ENCODE results near the gene ADCY5.

ADCY5 gene

GRCh38 chr3:123299581-123299980 lies 149.3 kb downstream of the ADCY5 start:
- H3K9ac ChIP-seq (ENCODE audit: insufficient read length, low read depth), result no peak overlapping the region
- H3K9me3 ChIP-seq (ENCODE audit: insufficient read depth, low read length), result no peaks in the 10 kb centered on the region
- no peak overlapping the region for H3K4me3 ChIP-seq (ENCODE audit: insufficient read length, low read depth)
- no peaks in the 10 kb centered on the region for H3K27me3 ChIP-seq (ENCODE audit: insufficient read depth, insufficient read length)
- no peaks in the 10 kb centered on the region for H3K36me3 ChIP-seq (ENCODE audit: insufficient read depth, insufficient read length, low read length)
- H3K4me1 ChIP-seq (ENCODE audit: insufficient read depth, insufficient read length), result peaks cover 2% of the 10 kb centered on the region
- DNase-seq (ENCODE audit: low read depth, low spot score), result no peak
- no peak for TF ChIP-seq ZNF274 (IDR thresholded peaks at IDR 0.05; ENCODE audit: low read depth, low read length)
- no peak for TF ChIP-seq SUZ12 (IDR thresholded peaks at IDR 0.05; ENCODE audit: extremely low read depth, insufficient read depth, insufficient read length)
- no peak for TF ChIP-seq YY1 (IDR thresholded peaks at IDR 0.05; ENCODE audit: insufficient read depth, insufficient read length)

GRCh38 chr3:123298903-123299302 lies 150.0 kb downstream of the ADCY5 start:
- Histone ChIP-seq H3K36me3 (ENCODE audit: insufficient read depth, insufficient read length, low read length) (no peaks in the 10 kb centered on the region), H3K4me1 (ENCODE audit: insufficient read depth, insufficient read length) (peaks cover 2% of the 10 kb centered on the region), H3K4me3 (ENCODE audit: insufficient read length, low read depth) (no peak overlapping the region), H3K9ac (ENCODE audit: insufficient read length, low read depth) (no peak overlapping the region), H3K9me3 (ENCODE audit: insufficient read depth, low read length) (no peaks in the 10 kb centered on the region), H3K27me3 (ENCODE audit: insufficient read depth, insufficient read length) (no peaks in the 10 kb centered on the region)
- TF ChIP-seq ZNF274 (IDR thresholded peaks at IDR 0.05; ENCODE audit: low read depth, low read length) (no peak), SUZ12 (IDR thresholded peaks at IDR 0.05; ENCODE audit: extremely low read depth, insufficient read depth, insufficient read length) (no peak), YY1 (IDR thresholded peaks at IDR 0.05; ENCODE audit: insufficient read depth, insufficient read length) (no peak)
- DNase-seq (ENCODE audit: low read depth, low spot score), result no peak

GRCh38 chr3:123297627-123297899 lies 151.3 kb downstream of the ADCY5 start:
- Histone ChIP-seq H3K9me3 (ENCODE audit: insufficient read depth, low read length) (no peaks in the 10 kb centered on the region), H3K4me1 (ENCODE audit: insufficient read depth, insufficient read length) (peaks cover 2% of the 10 kb centered on the region), H3K4me3 (ENCODE audit: insufficient read length, low read depth) (no peak overlapping the region), H3K36me3 (ENCODE audit: insufficient read depth, insufficient read length, low read length) (no peaks in the 10 kb centered on the region), H3K9ac (ENCODE audit: insufficient read length, low read depth) (no peak overlapping the region), H3K27me3 (ENCODE audit: insufficient read depth, insufficient read length) (no peaks in the 10 kb centered on the region)
- no peak for DNase-seq (ENCODE audit: low read depth, low spot score)
- TF ChIP-seq SUZ12 (IDR thresholded peaks at IDR 0.05; ENCODE audit: extremely low read depth, insufficient read depth, insufficient read length), result no peak
- TF ChIP-seq YY1 (IDR thresholded peaks at IDR 0.05; ENCODE audit: insufficient read depth, insufficient read length), result no peak
- TF ChIP-seq ZNF274 (IDR thresholded peaks at IDR 0.05; ENCODE audit: low read depth, low read length), result no peak

GRCh38 chr3:123296836-123297626 lies 151.9 kb downstream of the ADCY5 start:
- Histone ChIP-seq H3K9ac (ENCODE audit: insufficient read length, low read depth) (no peak overlapping the region), H3K9me3 (ENCODE audit: insufficient read depth, low read length) (no peaks in the 10 kb centered on the region), H3K36me3 (ENCODE audit: insufficient read depth, insufficient read length, low read length) (no peaks in the 10 kb centered on the region), H3K4me3 (ENCODE audit: insufficient read length, low read depth) (no peak overlapping the region), H3K27me3 (ENCODE audit: insufficient read depth, insufficient read length) (no peaks in the 10 kb centered on the region), H3K4me1 (ENCODE audit: insufficient read depth, insufficient read length) (peaks cover 2% of the 10 kb centered on the region)
- TF ChIP-seq ZNF274 (IDR thresholded peaks at IDR 0.05; ENCODE audit: low read depth, low read length) (no peak), YY1 (IDR thresholded peaks at IDR 0.05; ENCODE audit: insufficient read depth, insufficient read length) (no peak), SUZ12 (IDR thresholded peaks at IDR 0.05; ENCODE audit: extremely low read depth, insufficient read depth, insufficient read length) (no peak)
- DNase-seq (ENCODE audit: low read depth, low spot score), result no peak

GRCh38 chr3:123296261-123296660 lies 152.6 kb downstream of the ADCY5 start:
- Histone ChIP-seq H3K9ac (ENCODE audit: insufficient read length, low read depth) (no peak overlapping the region), H3K36me3 (ENCODE audit: insufficient read depth, insufficient read length, low read length) (no peaks in the 10 kb centered on the region), H3K4me3 (ENCODE audit: insufficient read length, low read depth) (no peak overlapping the region), H3K4me1 (ENCODE audit: insufficient read depth, insufficient read length) (peaks cover 2% of the 10 kb centered on the region), H3K27me3 (ENCODE audit: insufficient read depth, insufficient read length) (no peaks in the 10 kb centered on the region), H3K9me3 (ENCODE audit: insufficient read depth, low read length) (no peaks in the 10 kb centered on the region)
- no peak for TF ChIP-seq SUZ12 (IDR thresholded peaks at IDR 0.05; ENCODE audit: extremely low read depth, insufficient read depth, insufficient read length)
- TF ChIP-seq ZNF274 (IDR thresholded peaks at IDR 0.05; ENCODE audit: low read depth, low read length), result no peak
- no peak for TF ChIP-seq YY1 (IDR thresholded peaks at IDR 0.05; ENCODE audit: insufficient read depth, insufficient read length)
- DNase-seq (ENCODE audit: low read depth, low spot score), result no peak

- H3K4me3 ChIP-seq (ENCODE audit: insufficient read length, low read depth), result no peak overlapping the region
- no peak overlapping the region for H3K9ac ChIP-seq (ENCODE audit: insufficient read length, low read depth)
- no peaks in the 10 kb centered on the region for H3K4me1 ChIP-seq (ENCODE audit: insufficient read depth, insufficient read length)
- no peaks in the 10 kb centered on the region for H3K27me3 ChIP-seq (ENCODE audit: insufficient read depth, insufficient read length)
- DNase-seq (ENCODE audit: low read depth, low spot score), result no peak
- TF ChIP-seq ZNF274 (IDR thresholded peaks at IDR 0.05; ENCODE audit: low read depth, low read length) (no peak), YY1 (IDR thresholded peaks at IDR 0.05; ENCODE audit: insufficient read depth, insufficient read length) (no peak), SUZ12 (IDR thresholded peaks at IDR 0.05; ENCODE audit: extremely low read depth, insufficient read depth, insufficient read length) (no peak)
- H3K36me3 ChIP-seq (ENCODE audit: insufficient read depth, insufficient read length, low read length), result no peaks in the 10 kb centered on the region
- no peaks in the 10 kb centered on the region for H3K9me3 ChIP-seq (ENCODE audit: insufficient read depth, low read length)
Measured at GRCh38 chr3:123295901-123296250, 153.0 kb downstream of the ADCY5 start.

GRCh38 chr3:123295171-123295900 lies 153.6 kb downstream of the ADCY5 start:
- H3K36me3 ChIP-seq (ENCODE audit: insufficient read depth, insufficient read length, low read length), result no peaks in the 10 kb centered on the region
- H3K9ac ChIP-seq (ENCODE audit: insufficient read length, low read depth), result no peak overlapping the region
- no peaks in the 10 kb centered on the region for H3K4me1 ChIP-seq (ENCODE audit: insufficient read depth, insufficient read length)
- TF ChIP-seq YY1 (IDR thresholded peaks at IDR 0.05; ENCODE audit: insufficient read depth, insufficient read length) (no peak), ZNF274 (IDR thresholded peaks at IDR 0.05; ENCODE audit: low read depth, low read length) (no peak), SUZ12 (IDR thresholded peaks at IDR 0.05; ENCODE audit: extremely low read depth, insufficient read depth, insufficient read length) (no peak)
- no peak for DNase-seq (ENCODE audit: low read depth, low spot score)
- H3K9me3 ChIP-seq (ENCODE audit: insufficient read depth, low read length), result no peaks in the 10 kb centered on the region
- no peaks in the 10 kb centered on the region for H3K27me3 ChIP-seq (ENCODE audit: insufficient read depth, insufficient read length)
- no peak overlapping the region for H3K4me3 ChIP-seq (ENCODE audit: insufficient read length, low read depth)

Data from NT2/D1 (cell line).